Neuronal stem cell (in vitro differentiated cells): ENCODE data around the gene SORT1.

ENCODE experiments used
- DNase-seq: peaks from one replicate; pipeline ENCODE4 v3.0.0-alpha.2; 2013; ENCODE audit warnings: low spot score
- H2AFZ ChIP-seq: one replicate; pipeline ENCODE4 v1.6.1; 2013; ENCODE audit warnings: mild to moderate bottlenecking, low read length, inconsistent platforms
- H2AK5ac ChIP-seq: 2 replicates; pipeline ENCODE4 v1.6.1; 2013; ENCODE audit warnings: low read depth, mild to moderate bottlenecking, inconsistent platforms, low read length, moderate library complexity, mixed read lengths
- H2BK120ac ChIP-seq: 2 replicates; pipeline ENCODE4 v1.6.1; 2013; ENCODE audit warnings: low read depth, mild to moderate bottlenecking, inconsistent platforms, low read length, moderate library complexity, mixed read lengths
- H2BK12ac ChIP-seq: one replicate; pipeline ENCODE4 v1.6.1; 2013; ENCODE audit warnings: low read length, inconsistent platforms
- H2BK15ac ChIP-seq: 2 replicates; pipeline ENCODE4 v1.6.1; 2013; ENCODE audit warnings: mild to moderate bottlenecking, low read length, inconsistent platforms, mixed read lengths
- H2BK5ac ChIP-seq: one replicate; pipeline ENCODE4 v1.6.1; 2013; ENCODE audit warnings: inconsistent platforms, mild to moderate bottlenecking, low read length, moderate library complexity
- H3K14ac ChIP-seq: one replicate; pipeline ENCODE4 v1.6.1; 2013; ENCODE audit warnings: low read length, inconsistent platforms
- H3K18ac ChIP-seq: 2 replicates; pipeline ENCODE4 v1.6.1; 2013; ENCODE audit warnings: low read length, inconsistent platforms
- H3K23ac ChIP-seq: 2 replicates; pipeline ENCODE4 v1.6.1; 2013; ENCODE audit warnings: low read depth, mild to moderate bottlenecking, mixed read lengths, low read length, inconsistent platforms; ENCODE audit not compliant: poor library complexity
- H3K27ac ChIP-seq: replicated peaks from 3 replicates; pipeline ENCODE4 v1.5.1; 2013; ENCODE audit warnings: low read length, inconsistent platforms
- H3K27me3 ChIP-seq, 3 experiments: 2 replicates each; pipeline ENCODE4 v1.6.1; 2013; ENCODE audit warnings: low read length in 3 of 3, mild to moderate bottlenecking in 2 of 3, inconsistent platforms in 1 of 3, low read depth in 1 of 3, mixed read lengths in 1 of 3, moderate library complexity in 1 of 3; ENCODE audit not compliant: control insufficient read depth in 3 of 3, insufficient read depth in 3 of 3
- H3K36me3 ChIP-seq, 2 donors: replicated peaks in 1 of 2; 2 replicates each; pipeline ENCODE4 v1.6.1; 2013; ENCODE audit warnings: low read length in 2 of 2; ENCODE audit not compliant: control insufficient read depth in 2 of 2, insufficient read depth in 2 of 2
- H3K4ac ChIP-seq: 2 replicates; pipeline ENCODE4 v1.6.1; 2013; ENCODE audit warnings: inconsistent platforms, mild to moderate bottlenecking, low read length, moderate library complexity
- H3K4me1 ChIP-seq, 2 donors: 1 replicate in 1 of 2; 2 replicates in 1 of 2; pipeline ENCODE4 v1.6.1; 2013; ENCODE audit warnings: low read length in 2 of 2, low read depth in 1 of 2; ENCODE audit not compliant: control insufficient read depth in 2 of 2, insufficient read depth in 1 of 2
- H3K4me2 ChIP-seq: one replicate; pipeline ENCODE4 v1.6.1; 2013; ENCODE audit warnings: mild to moderate bottlenecking, low read length, inconsistent platforms; ENCODE audit not compliant: insufficient read depth, poor library complexity, severe bottlenecking
- H3K4me3 ChIP-seq, 2 donors: 2 replicates each; pipeline ENCODE4 v1.5.1; 2013; ENCODE audit warnings: low read length in 2 of 2, mild to moderate bottlenecking in 2 of 2, inconsistent platforms in 1 of 2, moderate library complexity in 1 of 2
- H3K79me1 ChIP-seq: one replicate; pipeline ENCODE4 v1.6.1; 2013; ENCODE audit warnings: low read depth, mild to moderate bottlenecking, inconsistent platforms, low read length, moderate library complexity
- H3K9ac ChIP-seq: one replicate; pipeline ENCODE4 v1.6.1; 2013; ENCODE audit warnings: mild to moderate bottlenecking, low read depth, low read length, inconsistent platforms; ENCODE audit not compliant: poor library complexity
- H3K9me3 ChIP-seq, 2 donors: replicated peaks in 1 of 2; 2 replicates each; pipeline versions ENCODE3 to v1.6.1; 2013; ENCODE audit warnings: low read length in 2 of 2, mild to moderate bottlenecking in 2 of 2, inconsistent platforms in 1 of 2, low read depth in 1 of 2, mixed read lengths in 1 of 2, moderate library complexity in 1 of 2; ENCODE audit not compliant: control insufficient read depth in 2 of 2, insufficient read depth in 1 of 2
- H4K8ac ChIP-seq: one replicate; pipeline ENCODE4 v1.6.1; 2013; ENCODE audit warnings: low read depth, mild to moderate bottlenecking, inconsistent platforms, low read length, moderate library complexity
- H4K91ac ChIP-seq: one replicate; pipeline ENCODE4 v1.6.1; 2013; ENCODE audit warnings: low read length, low read depth, mild to moderate bottlenecking, inconsistent platforms; ENCODE audit not compliant: poor library complexity
- WGBS, 2 donors: extraction: QIAGEN DNeasy Blood & Tissue Kit; methylation state at CpG; one replicate each; pipeline ENCODE4 v1.1.7; 2013; ENCODE audit warnings: missing lambda C conversion rate in 2 of 2, mixed read lengths in 1 of 2; ENCODE audit not compliant: insufficient read length in 2 of 2, insufficient replicate concordance in 1 of 2; ENCODE audit errors: extremely low coverage in 2 of 2; 5-methylcytosine and 5-hydroxymethylcytosine counted together

SORT1 gene

DNA sequence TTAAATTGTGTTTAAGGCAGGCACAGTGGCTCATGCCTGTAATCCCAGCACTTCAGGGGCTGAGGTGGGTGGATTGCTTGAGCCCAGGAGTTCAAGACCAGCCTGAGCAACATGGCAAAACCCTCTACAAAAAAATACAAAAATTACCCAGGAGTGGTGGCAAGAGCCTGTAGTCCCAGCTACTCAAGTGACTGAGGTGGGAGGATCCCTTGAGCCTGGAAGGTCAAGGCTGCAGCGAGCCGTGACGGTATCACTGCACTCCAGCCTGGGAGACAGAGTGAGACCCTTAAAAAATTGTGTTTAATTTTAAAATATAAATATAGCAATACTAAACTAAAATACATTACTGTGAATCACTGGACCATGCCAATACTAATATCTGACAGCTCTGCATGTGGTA is 42.8 kb downstream of the SORT1 start:
- H3K4me2 ChIP-seq, result no peak overlapping the region
- no peak overlapping the region for H2BK5ac ChIP-seq
- no peak overlapping the region for H3K4me3 ChIP-seq
- H4K91ac ChIP-seq, result no peak overlapping the region
- H2BK120ac ChIP-seq, result no peak overlapping the region
- H3K23ac ChIP-seq, result no peak overlapping the region
- peaks cover 4 to 49% of the 10 kb centered on the region in 2 donors for H3K36me3 ChIP-seq
- H4K8ac ChIP-seq, result no peak overlapping the region
- no peaks in the 10 kb centered on the region for H3K27me3 ChIP-seq
- DNase-seq, result no peak
- H3K4me1 ChIP-seq, result no peaks in the 10 kb centered on the region
- H2AK5ac ChIP-seq, result no peak overlapping the region
- H3K18ac ChIP-seq, result no peak overlapping the region
- no peak overlapping the region for H3K27ac ChIP-seq
- H3K9me3 ChIP-seq, result no peaks in the 10 kb centered on the region
- no peak overlapping the region for H2AFZ ChIP-seq
- H2BK15ac ChIP-seq, result no peak overlapping the region
- no peak overlapping the region for H2BK12ac ChIP-seq
- no CpG with 5 or more reads among the region's 3 CpGs for WGBS, 2 donors
- no peak overlapping the region for H3K9ac ChIP-seq
- no peaks in the 10 kb centered on the region for H3K79me1 ChIP-seq
- no peak overlapping the region for H3K4ac ChIP-seq
- H3K14ac ChIP-seq, result no peak overlapping the region

DNA sequence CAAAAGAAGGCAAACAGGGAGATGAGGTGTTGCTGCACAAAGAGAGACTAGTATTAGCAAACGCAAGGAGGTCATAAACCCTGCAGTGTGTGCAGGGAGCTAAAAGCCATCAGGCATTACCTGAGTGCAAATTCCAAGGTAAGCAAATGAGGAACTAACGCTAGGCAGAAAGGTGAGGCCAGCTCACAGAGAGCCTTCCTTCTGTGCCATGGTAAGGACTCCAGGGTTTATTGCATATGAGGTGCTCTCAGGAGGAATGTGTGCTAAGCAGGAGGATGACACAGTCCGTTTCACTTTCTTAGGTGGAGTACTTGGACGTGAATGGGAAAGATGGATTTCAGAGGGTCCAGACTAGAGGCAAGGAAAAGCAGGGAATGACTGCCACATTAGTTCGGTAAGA is 46.3 kb downstream of the SORT1 start:
- Histone ChIP-seq H3K27me3 (no peaks in the 10 kb centered on the region), H2AFZ (no peak overlapping the region), H3K4me1 (no peaks in the 10 kb centered on the region), H3K23ac (no peak overlapping the region), H3K36me3 (peaks cover 7 to 82% of the 10 kb centered on the region in 2 donors), H4K91ac (no peak overlapping the region), H3K14ac (no peak overlapping the region), H2BK5ac (no peak overlapping the region), H3K9me3 (no peaks in the 10 kb centered on the region), H2BK120ac (no peak overlapping the region), H3K18ac (no peak overlapping the region), H2BK12ac (no peak overlapping the region), H2BK15ac (no peak overlapping the region), H4K8ac (no peak overlapping the region), H3K4ac (no peak overlapping the region), H3K79me1 (no peaks in the 10 kb centered on the region), H2AK5ac (no peak overlapping the region), H3K9ac (no peak overlapping the region), H3K4me2 (no peak overlapping the region), H3K4me3 (no peak overlapping the region), H3K27ac (no peak overlapping the region)
- WGBS, 2 donors, result no CpG with 5 or more reads among the region's 5 CpGs
- no peak for DNase-seq

DNA sequence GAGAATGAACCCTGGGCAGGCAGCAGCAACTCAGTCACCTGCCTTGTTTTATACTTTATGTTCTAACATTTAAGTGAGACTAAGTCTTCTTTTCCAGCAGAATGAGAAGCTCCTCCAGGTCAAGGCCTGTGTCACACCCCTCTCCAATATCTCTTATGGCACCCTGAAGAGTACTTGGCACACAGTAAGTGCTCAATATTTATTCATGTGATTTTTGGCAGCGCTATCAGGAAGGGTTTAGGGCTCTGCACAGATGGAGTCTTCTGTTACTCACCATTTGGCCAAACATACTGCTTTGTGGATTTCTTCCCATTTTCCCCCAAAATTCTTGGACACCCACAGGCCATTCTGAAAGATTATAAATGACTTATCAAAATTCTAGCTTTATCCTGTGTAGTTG is 47.1 kb downstream of the SORT1 start:
- H2BK12ac ChIP-seq, result no peak overlapping the region
- H3K14ac ChIP-seq, result no peak overlapping the region
- no peak overlapping the region for H3K23ac ChIP-seq
- no peak overlapping the region for H4K8ac ChIP-seq
- H3K4me2 ChIP-seq, result no peak overlapping the region
- no peak overlapping the region for H3K4me3 ChIP-seq
- H3K79me1 ChIP-seq, result no peaks in the 10 kb centered on the region
- no peak overlapping the region for H2AFZ ChIP-seq
- H3K36me3 ChIP-seq, result peaks cover 7 to 86% of the 10 kb centered on the region in 2 donors
- peak overlapping the region; percentile 20 for H3K27ac ChIP-seq
- H3K4ac ChIP-seq, result no peak overlapping the region
- no peaks in the 10 kb centered on the region for H3K4me1 ChIP-seq
- no peak overlapping the region for H2AK5ac ChIP-seq
- H4K91ac ChIP-seq, result no peak overlapping the region
- H3K18ac ChIP-seq, result no peak overlapping the region
- H2BK5ac ChIP-seq, result no peak overlapping the region
- DNase-seq, result no peak
- WGBS, 2 donors, result no CpG with 5 or more reads among the region's 1 CpG
- H2BK15ac ChIP-seq, result no peak overlapping the region
- H3K27me3 ChIP-seq, result no peaks in the 10 kb centered on the region
- H3K9ac ChIP-seq, result no peak overlapping the region
- H2BK120ac ChIP-seq, result no peak overlapping the region
- no peaks in the 10 kb centered on the region for H3K9me3 ChIP-seq

- Histone ChIP-seq H3K9me3 (no peaks in the 10 kb centered on the region), H3K18ac (no peak overlapping the region), H2BK12ac (no peak overlapping the region), H3K36me3 (peaks cover 10 to 89% of the 10 kb centered on the region in 2 donors), H3K4me2 (no peak overlapping the region), H2AK5ac (no peak overlapping the region), H3K27me3 (no peaks in the 10 kb centered on the region), H3K9ac (no peak overlapping the region), H3K4me3 (no peak overlapping the region), H2BK120ac (no peak overlapping the region), H2BK15ac (no peak overlapping the region), H2BK5ac (no peak overlapping the region), H4K8ac (no peak overlapping the region), H3K4ac (no peak overlapping the region), H3K14ac (no peak overlapping the region), H3K23ac (no peak overlapping the region), H3K27ac (peak overlapping the region; percentile 18), H4K91ac (no peak overlapping the region), H2AFZ (no peak overlapping the region), H3K4me1 (no peaks in the 10 kb centered on the region), H3K79me1 (no peaks in the 10 kb centered on the region)
- no CpG with 5 or more reads among the region's 4 CpGs for WGBS, 2 donors
- DNase-seq, result peak; percentile 26
Observed at GRCh38 chr1:109350182-109350581, 47.5 kb downstream of the SORT1 start.
